IMR-90 (cell line): ENCODE results near the gene ACVRL1. TPM values are rescaled to one million over a fixed set of nuclear protein-coding genes. Genes with fewer than 3 reads are reported as not detected.

Experiments used
- ATAC-seq: fragments of 200-7000 bp; cut with Tn5 transposase; 2 replicates; pipeline ENCODE4 v1.9.1; 2020; ENCODE audit warnings: low read depth, mild to moderate bottlenecking, moderate library complexity
- BruUV-seq: library from RNA; stranded (reverse); fragments of 400-500 nt; replicated peaks from 2 replicates; lab custom pipeline; 2021; lab: Mats Ljungman, UMichigan
- CTCF ChIA-PET: fragments of 300-600 bp; formaldehyde crosslinking; extraction: SDS; loops from one replicate; lab custom pipeline; 2021; ENCODE audit warnings: antibody characterized with exemption; lab: Yijun Ruan, JAX
- POLR2A ChIA-PET: fragments of 300-600 bp; sonication (Branson Sonifier 250); formaldehyde crosslinking; loops from one replicate; lab custom pipeline; 2022; ENCODE audit warnings: antibody characterized with exemption; ENCODE audit not compliant: unreplicated experiment; lab: Charles Lee
- DNase-seq: peaks from one replicate; pipeline ENCODE4 v3.0.0; 2013
- H2AFZ ChIP-seq: replicated peaks from 2 replicates; pipeline ENCODE3; 2013; ENCODE audit warnings: low read length, mild to moderate bottlenecking; ENCODE audit not compliant: poor library complexity
- H2AK5ac ChIP-seq: 2 replicates; pipeline ENCODE4 v1.6.1; 2013; ENCODE audit warnings: low read depth, low read length, inconsistent platforms
- H2AK9ac ChIP-seq: replicated peaks from 2 replicates; pipeline ENCODE3; 2013; ENCODE audit warnings: mild to moderate bottlenecking, low read depth, low read length, moderate library complexity; ENCODE audit not compliant: poor library complexity
- H2BK120ac ChIP-seq: 2 replicates; pipeline ENCODE4 v1.6.1; 2013; ENCODE audit warnings: low read depth, low read length, inconsistent platforms
- H2BK15ac ChIP-seq: 3 replicates; pipeline ENCODE4 v1.6.1; 2013; ENCODE audit warnings: low read depth, low read length, inconsistent platforms
- H2BK20ac ChIP-seq: 2 replicates; pipeline ENCODE4 v1.6.1; 2013; ENCODE audit warnings: low read depth, mild to moderate bottlenecking, inconsistent platforms, low read length, moderate library complexity
- H2BK5ac ChIP-seq: 2 replicates; pipeline ENCODE4 v1.6.1; 2013; ENCODE audit warnings: mild to moderate bottlenecking, low read depth, low read length, inconsistent platforms; ENCODE audit not compliant: poor library complexity, severe bottlenecking
- H3K14ac ChIP-seq: replicated peaks from 2 replicates; pipeline ENCODE4 v1.6.1; 2013; ENCODE audit warnings: low read depth, low read length, inconsistent platforms
- H3K18ac ChIP-seq: 2 replicates; pipeline ENCODE4 v1.6.1; 2013; ENCODE audit warnings: low read depth, low read length, control low read depth
- H3K23ac ChIP-seq: 2 replicates; pipeline ENCODE4 v1.6.1; 2013; ENCODE audit warnings: low read depth, low read length, inconsistent platforms
- H3K27ac ChIP-seq: 2 replicates; pipeline ENCODE4 v1.5.1; 2013; ENCODE audit warnings: mild to moderate bottlenecking, control low read depth, low read length; ENCODE audit not compliant: insufficient read depth
- H3K27me3 ChIP-seq: 2 replicates; pipeline ENCODE4 v1.6.1; 2013; ENCODE audit warnings: low read length; ENCODE audit not compliant: control insufficient read depth, insufficient read depth
- H3K36me3 ChIP-seq: 2 replicates; pipeline ENCODE4 v1.6.1; 2013; ENCODE audit warnings: low read length, mixed read lengths; ENCODE audit not compliant: control insufficient read depth, insufficient read depth
- H3K4ac ChIP-seq: 2 replicates; pipeline ENCODE4 v1.6.1; 2013; ENCODE audit warnings: low read depth, low read length, inconsistent platforms
- H3K4me1 ChIP-seq: 2 replicates; pipeline ENCODE4 v1.6.1; 2013; ENCODE audit warnings: low read length, mixed read lengths; ENCODE audit not compliant: control insufficient read depth, insufficient read depth
- H3K4me2 ChIP-seq: 2 replicates; pipeline ENCODE4 v1.6.1; 2013; ENCODE audit warnings: low read depth, mild to moderate bottlenecking, control low read depth, low read length, moderate library complexity
- H3K4me3 ChIP-seq: 2 replicates; pipeline ENCODE4 v1.5.1; 2013; ENCODE audit warnings: low read depth, mild to moderate bottlenecking, control low read depth, low read length, moderate library complexity; ENCODE audit not compliant: insufficient read depth
- H3K56ac ChIP-seq: 2 replicates; pipeline ENCODE4 v1.6.1; 2013; ENCODE audit warnings: low read length, inconsistent platforms; ENCODE audit not compliant: insufficient read depth; ENCODE audit errors: extremely low read depth
- H3K79me1 ChIP-seq, 2 experiments: 2 replicates each; pipeline ENCODE4 v1.6.1; 2013; ENCODE audit warnings: low read length in 2 of 2, inconsistent platforms in 1 of 2, low read depth in 1 of 2
- H3K9ac ChIP-seq: 2 replicates; pipeline ENCODE4 v1.6.1; 2013; ENCODE audit warnings: low read depth, low read length, control low read depth
- H3K9me1 ChIP-seq: 2 replicates; pipeline ENCODE4 v1.6.1; 2013; ENCODE audit warnings: low read length, inconsistent platforms; ENCODE audit not compliant: insufficient read depth
- H3K9me3 ChIP-seq: 2 replicates; pipeline ENCODE4 v1.6.1; 2013; ENCODE audit warnings: low read length; ENCODE audit not compliant: control insufficient read depth, insufficient read depth
- H4K20me1 ChIP-seq: 2 replicates; pipeline ENCODE4 v1.6.1; 2013; ENCODE audit warnings: low read length, inconsistent platforms; ENCODE audit not compliant: insufficient read depth
- H4K5ac ChIP-seq: 2 replicates; pipeline ENCODE4 v1.6.1; 2013; ENCODE audit warnings: mild to moderate bottlenecking, low read depth, low read length, control low read depth
- H4K8ac ChIP-seq, 2 experiments: 2 replicates each; pipeline ENCODE4 v1.6.1; 2013; ENCODE audit warnings: low read depth in 2 of 2, low read length in 2 of 2, control low read depth in 1 of 2, inconsistent platforms in 1 of 2
- H4K91ac ChIP-seq: 2 replicates; pipeline ENCODE4 v1.6.1; 2013; ENCODE audit warnings: low read depth, low read length, inconsistent platforms; ENCODE audit not compliant: insufficient read depth
- CEBPB ChIP-seq: IDR thresholded peaks from 2 replicates; pipeline ENCODE4 v1.6.1; 2012; ENCODE audit warnings: low read depth, low read length, improper control_type of control experiment
- FOS ChIP-seq: fragments of 150-350 bp; IDR thresholded peaks from 2 replicates; pipeline ENCODE4 v1.6.1; 2016; ENCODE audit warnings: low read depth, low read length
- NFE2L2 ChIP-seq: fragments of 150-350 bp; IDR thresholded peaks from 2 replicates; pipeline ENCODE4 v1.6.1; 2016; ENCODE audit warnings: low read depth, mild to moderate bottlenecking, low read length
- SMC3 ChIP-seq: fragments of 150-350 bp; IDR thresholded peaks from 2 replicates; pipeline ENCODE4 v1.6.1; 2016; ENCODE audit warnings: low read depth, mild to moderate bottlenecking, antibody characterized with exemption, low read length, moderate library complexity
- dilution Hi-C: fragments of 300-500 bp; cut with HindIII; formaldehyde crosslinking; loops from one replicate; pipeline ENCODE4 v1.14.3; 2018; ENCODE audit warnings: low sequenced_read_pairs; ENCODE audit not compliant: unreplicated experiment
- in situ Hi-C: fragments of 300-500 bp; cut with MboI; formaldehyde crosslinking; loops from 3 replicates; pipeline ENCODE4 v1.14.3; 2019; ENCODE audit warnings: low sequenced_read_pairs, inconsistent platforms, mixed read lengths
- intact Hi-C: fragments of 100-400 bp; cut with micrococcal nuclease; formaldehyde crosslinking; loops from 2 replicates; pipeline ENCODE4 v1.10.0; 2022
- polyA plus RNA-seq, 3 experiments: library from polyadenylated mRNA; depleted of rRNA; stranded (reverse); fragments of >200 nt; gene quantifications; 2 replicates each; pipeline ENCODE4 v1.2.3, GENCODE V29; 2012; ENCODE audit warnings: low replicate concordance in 1 of 3
- total RNA-seq: library from RNA; depleted of rRNA; stranded (reverse); fragments of >200 nt; gene quantifications from 2 replicates; pipeline ENCODE4 v1.2.3, GENCODE V29; 2012

The ACVRL1 gene
- total and polyA plus RNA-seq, 2 of the 4 experiments (the other 2 are of a cell fraction): 6.4 to 7.5 TPM

DNA sequence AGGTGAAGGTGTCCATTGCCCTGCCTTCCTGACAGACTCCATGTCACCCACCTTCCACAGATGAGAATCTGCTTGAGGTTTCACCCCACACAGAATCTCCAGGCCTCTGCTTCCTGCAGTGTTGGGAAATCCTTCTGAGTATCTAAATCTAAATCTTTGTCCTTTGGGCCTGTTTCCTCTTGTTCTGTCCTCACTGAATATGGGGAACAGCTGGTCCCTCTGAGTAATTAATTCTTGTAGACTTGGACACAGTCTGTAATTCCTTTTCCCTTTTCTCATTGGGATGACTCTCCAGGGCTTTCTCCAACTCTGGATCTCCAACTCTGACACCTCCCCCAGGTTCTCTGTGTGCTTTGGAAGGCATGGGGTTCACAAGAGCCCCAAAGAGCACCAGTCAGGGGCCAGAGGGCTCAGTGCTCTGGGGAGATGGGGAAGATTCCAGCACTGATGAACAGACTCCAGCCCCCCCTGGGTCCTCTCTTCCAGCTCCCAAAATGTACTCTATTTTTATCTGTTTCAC, 2.3 kb upstream of the ACVRL1 start:
- Histone ChIP-seq H3K9me1 (peaks cover 36% of the 10 kb centered on the region), H4K91ac (peak overlapping the region; percentile 31), H2AFZ (peak overlapping the region; percentile 85), H3K79me1 (peaks cover 0 to 11% of the 10 kb centered on the region in 2 experiments; a peak in 3 of 4 replicates), H2AK9ac (no peak overlapping the region), H2BK5ac (peak overlapping the region; percentile 66), H3K4me3 (no peak overlapping the region), H3K4me2 (no peak overlapping the region), H2BK20ac (peak overlapping the region; percentile 82), H2BK15ac (peak overlapping the region; percentile 98; the same call in 2 of the 3 replicates), H3K56ac (no peak overlapping the region), H3K27me3 (no peaks in the 10 kb centered on the region), H2AK5ac (peak overlapping the region; percentile 79), H3K4me1 (peaks cover 21% of the 10 kb centered on the region), H4K8ac (peak overlapping the region; percentile 73 to 83), H4K5ac (peak overlapping the region; percentile 86), H3K23ac (peak overlapping the region; percentile 86), H2BK120ac (peak overlapping the region; percentile 80), H3K9me3 (no peaks in the 10 kb centered on the region), H3K36me3 (no peaks in the 10 kb centered on the region), H3K4ac (peak overlapping the region; percentile 92), H3K14ac (peak overlapping the region; percentile 87), H3K27ac (peak overlapping the region; percentile 86), H3K18ac (peak overlapping the region; percentile 82), H3K9ac (no peak overlapping the region), H4K20me1 (no peaks in the 10 kb centered on the region)
- ChIA-PET POLR2A (no interaction called here), CTCF (interaction anchor here (0.6 kb wide), 1 partner anchor 1072 kb away, joined by 3 read pairs; no protein-coding TSS in a partner anchor)
- ATAC-seq: peak; percentile 46
- BruUV-seq: no TSS peak
- TF ChIP-seq SMC3: no peak
- no peak for TF ChIP-seq NFE2L2
- TF ChIP-seq FOS: no peak
- peak; percentile 42; the same call in 1 of the 2 replicates for TF ChIP-seq CEBPB
- peak; percentile 69 for DNase-seq
- dilution Hi-C loops (no loop called here), in situ Hi-C loops (no loop called here), intact Hi-C loops (no loop called here)
